ENCODE data around the gene PPP1R3C.

DNA sequence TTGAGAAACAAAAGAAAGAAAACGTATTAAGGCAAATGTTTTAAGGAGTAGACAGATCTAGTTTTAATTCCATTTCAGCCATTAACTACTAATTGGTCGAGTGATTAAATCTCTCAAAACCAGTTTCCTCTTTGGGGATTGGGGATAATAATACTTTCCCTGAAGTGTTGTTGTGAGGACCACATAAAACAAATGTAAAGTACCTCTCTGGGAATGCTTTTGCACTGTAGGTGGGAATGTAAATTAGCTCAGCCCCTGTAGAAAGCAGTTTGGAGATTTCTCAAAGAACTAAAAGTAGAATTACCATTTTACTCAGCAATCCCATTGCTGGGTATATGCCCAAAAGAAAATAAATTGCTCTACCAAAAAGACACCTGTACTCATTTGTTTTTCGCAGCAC is 36.0 kb upstream of the PPP1R3C start:
- TF ChIP-seq CTCF (IDR thresholded peaks at IDR 0.05; ENCODE audit: borderline replicate concordance, extremely low read depth, low read length, poor library complexity, severe bottlenecking): no peak
- no peak for TF ChIP-seq EZH2 (IDR thresholded peaks at IDR 0.05; ENCODE audit: borderline replicate concordance, low read depth, low read length, severe bottlenecking)
